NK-92 (cell line): ENCODE results near the gene MAP4K4.
"Not testable (repeated sequence)": the region's sequence is repeated elsewhere in the genome, so short reads cannot be mapped to it uniquely, and the experiment has no call there.

ENCODE experiments used
- DNase-seq: peaks from one replicate; lab custom pipeline; 2025; ENCODE audit not compliant: unreplicated experiment; lab: John Stamatoyannopoulos, UW

Gene MAP4K4

GRCh38 chr2:101766337-101766736 lies 68.8 kb downstream of the MAP4K4 start:
- DNase-seq, result no peak

GRCh38 chr2:101766871-101767739 lies 69.6 kb downstream of the MAP4K4 start:
- DNase-seq, result no peak

- no peak for DNase-seq
These were observed 71.2 kb downstream of the MAP4K4 start for GRCh38 chr2:101768556-101769220.

GRCh38 chr2:101769726-101770125 lies 72.2 kb downstream of the MAP4K4 start:
- DNase-seq, result not testable (repeated sequence)

GRCh38 chr2:101770726-101771125 lies 73.2 kb downstream of the MAP4K4 start:
- no peak for DNase-seq

GRCh38 chr2:101771227-101771902 lies 73.9 kb downstream of the MAP4K4 start:
- no peak for DNase-seq

GRCh38 chr2:101771910-101772321 lies 74.4 kb downstream of the MAP4K4 start:
- DNase-seq, result no peak

- no peak for DNase-seq
These were observed 75.6 kb downstream of the MAP4K4 start for GRCh38 chr2:101773137-101773536.

- DNase-seq, result not testable (repeated sequence)
These were observed 76.5 kb downstream of the MAP4K4 start for GRCh38 chr2:101773961-101774360.

- DNase-seq, result no peak
These were observed 77.6 kb downstream of the MAP4K4 start for GRCh38 chr2:101775092-101775491.

GRCh38 chr2:101775636-101776035 lies 78.1 kb downstream of the MAP4K4 start:
- DNase-seq, result no peak

- DNase-seq, result no peak
These were observed 78.9 kb downstream of the MAP4K4 start for GRCh38 chr2:101776172-101777043.

GRCh38 chr2:101777337-101777736 lies 79.8 kb downstream of the MAP4K4 start:
- no peak for DNase-seq

GRCh38 chr2:101778102-101778501 lies 80.6 kb downstream of the MAP4K4 start:
- no peak for DNase-seq

GRCh38 chr2:101779190-101779589 lies 81.7 kb downstream of the MAP4K4 start:
- no peak for DNase-seq

- DNase-seq, result no peak
These were observed 82.1 kb downstream of the MAP4K4 start for GRCh38 chr2:101779656-101780055.

GRCh38 chr2:101781326-101781725 lies 83.8 kb downstream of the MAP4K4 start:
- no peak for DNase-seq

- DNase-seq, result no peak
These were observed 84.4 kb downstream of the MAP4K4 start for GRCh38 chr2:101781791-101782426.

GRCh38 chr2:101782427-101782792 lies 84.9 kb downstream of the MAP4K4 start:
- DNase-seq, result no peak

- no peak for DNase-seq
These were observed 89.6 kb downstream of the MAP4K4 start for GRCh38 chr2:101787097-101787496.
